ENCODE data around the gene CD46.
"Not testable (repeated sequence)": the region's sequence is repeated elsewhere in the genome, so short reads cannot be mapped to it uniquely, and the experiment has no call there.

CD46 gene

GRCh38 chr1:207762622-207763021 is 10.8 kb downstream of the CD46 start:
- H3K27ac ChIP-seq, result no peak overlapping the region
- TF ChIP-seq ZFX (IDR thresholded peaks at IDR 0.05) (no peak), CTCF (conservative IDR thresholded peaks at IDR 0.05) (no peak)

DNA sequence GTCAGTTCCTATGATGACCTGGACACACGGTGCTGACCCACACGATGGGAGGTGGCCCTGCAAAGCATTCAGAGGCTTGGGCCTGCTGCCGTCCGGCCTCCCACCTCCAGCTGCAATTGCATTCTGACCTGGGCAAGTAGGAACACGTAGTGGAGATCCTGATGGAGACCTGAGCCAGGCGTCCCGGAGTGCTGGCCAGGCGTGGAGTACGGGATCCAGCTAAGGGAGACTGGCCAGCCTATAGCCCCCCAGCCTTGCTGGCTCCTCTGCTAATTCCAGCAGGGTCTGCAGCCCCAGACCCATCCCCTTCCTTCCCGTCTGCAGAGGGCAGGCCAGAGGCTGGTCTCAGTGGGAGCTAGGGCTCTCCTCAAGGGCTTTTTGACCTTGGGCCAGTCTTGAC is 11.2 kb downstream of the CD46 start:
- TF ChIP-seq CTCF (conservative IDR thresholded peaks at IDR 0.05) (no peak), ZFX (IDR thresholded peaks at IDR 0.05) (no peak)

DNA sequence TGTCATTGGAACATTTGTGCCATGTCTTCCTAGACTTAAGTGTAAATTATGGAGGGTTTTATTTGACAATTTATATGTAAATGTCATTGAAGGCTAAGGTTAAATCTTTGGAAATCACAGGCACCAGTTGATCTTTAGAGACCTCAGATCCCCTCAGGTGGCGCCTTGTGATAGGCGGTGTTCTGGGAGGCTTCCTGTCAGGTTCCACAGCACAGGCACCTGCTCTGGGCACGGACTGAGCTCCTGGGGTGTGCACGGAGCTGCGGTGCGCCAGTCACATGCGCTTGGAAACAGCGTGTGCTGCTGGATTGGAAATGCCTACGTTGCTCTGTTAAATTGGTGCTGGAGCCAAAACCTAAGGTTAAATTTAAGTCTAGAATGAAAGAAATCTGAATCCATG is 12.1 kb downstream of the CD46 start:
- no peak overlapping the region for H3K27ac ChIP-seq
- TF ChIP-seq ZFX (IDR thresholded peaks at IDR 0.05) (no peak), CTCF (conservative IDR thresholded peaks at IDR 0.05) (no peak)

More for the DNA sequence above, 11.2 kb downstream of the CD46 start:
- no peak overlapping the region for H3K27ac ChIP-seq

DNA sequence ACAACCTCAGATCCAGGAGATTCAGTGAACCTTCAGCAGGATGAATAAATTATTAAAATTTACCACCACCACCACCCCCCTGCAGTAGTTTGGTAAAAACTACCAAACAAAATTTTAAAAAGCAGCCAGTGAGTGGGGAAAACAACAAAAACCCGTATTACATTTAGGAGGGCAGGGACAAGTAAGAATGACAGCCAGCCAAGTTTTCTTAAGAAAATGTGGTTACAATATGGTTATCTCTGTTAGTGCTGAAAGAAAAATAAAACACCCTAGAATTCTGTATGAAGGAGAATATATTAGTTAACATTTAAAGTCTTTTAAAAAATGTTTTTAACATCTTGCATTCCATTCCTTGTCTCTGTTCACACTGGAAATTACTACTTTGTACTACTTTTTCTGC is 14.7 kb downstream of the CD46 start:
- no peak overlapping the region for H3K27ac ChIP-seq
- TF ChIP-seq CTCF (conservative IDR thresholded peaks at IDR 0.05), result no peak
- TF ChIP-seq ZFX (IDR thresholded peaks at IDR 0.05), result no peak

DNA sequence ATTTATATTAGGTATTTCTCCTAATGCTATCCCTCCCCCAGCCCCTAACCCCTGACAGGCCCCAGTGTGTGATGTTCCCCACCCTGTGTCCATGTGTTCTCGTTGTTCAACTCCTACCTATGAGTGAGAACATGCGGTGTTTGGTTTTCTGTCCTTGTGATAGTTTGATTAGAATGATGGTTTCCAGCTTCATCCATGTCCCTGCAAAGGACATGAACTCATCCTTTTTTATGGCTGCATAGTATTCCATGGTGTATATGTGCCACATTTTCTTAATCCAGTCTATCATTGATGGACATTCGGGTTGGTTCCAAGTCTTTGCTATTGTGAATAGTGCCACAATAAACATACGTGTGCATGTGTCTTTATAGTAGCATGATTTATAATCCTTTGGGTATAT is 18.7 kb downstream of the CD46 start:
- not testable (repeated sequence) for H3K27ac ChIP-seq

DNA sequence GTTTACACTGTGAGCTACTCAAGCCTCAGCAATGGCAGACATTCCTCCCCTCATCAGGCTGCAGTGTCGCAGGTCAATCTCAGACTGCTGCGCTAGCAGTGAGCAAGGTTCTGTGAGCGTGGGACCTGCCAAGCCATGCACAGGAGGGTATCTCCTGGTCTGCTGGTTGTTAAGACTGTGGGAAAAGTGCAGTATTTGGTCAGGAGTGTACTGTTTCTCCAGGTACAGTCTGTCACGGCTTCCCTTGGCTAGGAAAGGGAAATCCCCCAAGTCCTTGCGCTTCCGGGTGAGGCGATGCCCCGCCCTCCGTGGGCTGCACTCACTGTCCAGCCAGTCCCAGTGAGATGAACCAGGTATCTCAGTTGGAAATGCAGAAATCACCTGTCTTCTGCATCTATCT is 24.2 kb downstream of the CD46 start:
- not testable (repeated sequence) for H3K27ac ChIP-seq

DNA sequence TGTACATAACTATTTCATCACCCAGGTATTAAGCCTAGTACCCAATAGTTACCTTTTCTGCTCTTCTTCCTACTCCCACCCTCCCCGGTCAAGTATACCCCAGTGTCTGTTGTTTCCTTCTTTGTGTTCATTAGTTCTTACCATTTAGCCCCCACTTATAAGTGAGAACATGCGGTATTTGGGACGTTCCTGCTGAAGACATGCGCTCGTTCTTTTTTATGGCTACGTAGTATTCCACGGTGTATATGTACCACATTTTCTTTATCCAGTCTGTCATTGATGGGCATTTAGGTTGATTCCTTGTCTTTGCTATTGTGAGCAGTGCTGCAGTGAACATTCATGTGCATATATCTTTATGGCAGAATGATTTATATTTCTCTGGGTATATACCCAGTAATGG is 25.6 kb downstream of the CD46 start:
- not testable (repeated sequence) for H3K27ac ChIP-seq

GRCh38 chr1:207779008-207779407 is 27.2 kb downstream of the CD46 start:
- H3K27ac ChIP-seq, result no peak overlapping the region
- TF ChIP-seq ZFX (IDR thresholded peaks at IDR 0.05) (no peak), CTCF (conservative IDR thresholded peaks at IDR 0.05) (no peak)

DNA sequence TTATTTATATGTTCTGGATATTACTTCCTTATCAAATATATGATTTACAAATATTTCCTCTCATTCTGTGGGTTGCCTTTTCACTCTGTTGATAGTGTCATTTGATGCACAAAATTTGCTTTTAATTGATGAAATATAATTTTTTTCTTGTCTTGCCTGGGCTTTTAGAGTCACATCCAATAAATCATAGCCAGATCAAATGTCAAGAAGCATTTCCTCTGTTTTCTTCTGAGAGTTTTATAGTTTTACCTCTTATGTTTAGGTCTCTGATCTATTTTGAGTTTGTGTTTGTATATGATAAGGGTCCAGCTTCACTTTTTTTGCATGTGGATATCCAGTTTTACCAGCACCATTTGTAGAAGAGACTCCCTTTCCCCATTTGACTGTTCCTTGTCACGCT is 29.5 kb downstream of the CD46 start:
- H3K27ac ChIP-seq, result no peak overlapping the region
- TF ChIP-seq ZFX (IDR thresholded peaks at IDR 0.05), result no peak
- no peak for TF ChIP-seq CTCF (conservative IDR thresholded peaks at IDR 0.05)
